SK-N-SH (cell line): ENCODE results near the gene BCAR3.

ENCODE experiments used
- CTCF ChIP-seq: fragments of 200-600 bp; sonication (generic); IDR thresholded peaks from 2 replicates; pipeline ENCODE4 v1.6.1; 2017; ENCODE audit warnings: antibody characterized with exemption, mild to moderate bottlenecking, moderate library complexity
- MXI1 ChIP-seq: IDR thresholded peaks from 2 replicates; pipeline ENCODE4 v1.6.1; 2012; ENCODE audit warnings: mild to moderate bottlenecking, low read depth, low read length, improper control_type of control experiment
- NFIC ChIP-seq: IDR thresholded peaks from 2 replicates; pipeline ENCODE4 v1.4.0; 2012; ENCODE audit warnings: borderline replicate concordance
- POLR2AphosphoS5 ChIP-seq: IDR thresholded peaks from 2 replicates; pipeline ENCODE4 v1.6.1; 2012; ENCODE audit warnings: low read depth, low read length
- RAD21 ChIP-seq: IDR thresholded peaks from 2 replicates; pipeline ENCODE4 v1.6.1; 2012; ENCODE audit warnings: mild to moderate bottlenecking, low read length

DNA sequence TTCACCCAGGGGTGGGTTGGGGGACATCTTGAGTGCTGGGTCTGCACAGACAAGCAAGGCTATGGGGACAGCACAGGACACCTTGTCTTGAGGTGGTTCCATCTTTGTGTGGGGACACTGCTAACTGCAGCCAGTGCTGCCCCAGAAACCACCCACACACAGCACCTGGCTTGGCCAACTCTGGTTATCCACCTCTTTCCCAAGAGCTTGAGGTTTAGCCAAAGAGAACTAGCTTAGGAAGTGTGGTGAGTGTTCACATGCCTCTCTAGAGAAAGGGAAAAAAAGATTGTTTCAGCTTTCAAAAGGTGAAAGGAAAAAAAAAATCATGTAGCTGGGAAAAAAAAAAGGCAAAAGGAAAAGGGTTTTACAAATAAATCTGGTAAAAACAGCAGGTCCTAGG lies 32.4 kb downstream of the BCAR3 start:
- TF ChIP-seq RAD21: no peak
- no peak for TF ChIP-seq POLR2AphosphoS5
- no peak for TF ChIP-seq CTCF
- no peak for TF ChIP-seq NFIC
- no peak for TF ChIP-seq MXI1
